Mucosa of descending colon (tissue), 3 donors: ENCODE data around the gene DHRS12. TPM values are rescaled to one million over a fixed set of nuclear protein-coding genes. Genes with fewer than 3 reads are reported as not detected.

Experiments
- ATAC-seq: fragments of 200-7000 bp; cut with Tn5 transposase; one replicate; pipeline ENCODE4 v1.9.1; 2020; ENCODE audit warnings: mild to moderate bottlenecking, moderate library complexity
- DNase-seq, 3 donors: peaks; one replicate each; pipeline ENCODE4 v3.0.0-alpha.2; 2020
- H3K36me3 ChIP-seq: fragments of 200-600 bp; one replicate; pipeline ENCODE4 v1.8.0; 2021; ENCODE audit warnings: low read depth, mild to moderate bottlenecking
- H3K4me1 ChIP-seq: fragments of 200-600 bp; one replicate; pipeline ENCODE4 v1.8.0; 2021; ENCODE audit warnings: low read depth, mild to moderate bottlenecking
- H3K4me3 ChIP-seq: fragments of 200-600 bp; one replicate; pipeline ENCODE4 v1.8.0; 2021; ENCODE audit warnings: mild to moderate bottlenecking
- H3K9me3 ChIP-seq: fragments of 200-600 bp; one replicate; pipeline ENCODE4 v1.8.0; 2021; ENCODE audit warnings: mild to moderate bottlenecking
- CTCF ChIP-seq: fragments of 200-600 bp; IDR thresholded peaks from one replicate; pipeline ENCODE4 v1.8.0; 2022; ENCODE audit warnings: antibody characterized with exemption, mild to moderate bottlenecking
- intact Hi-C, 2 donors: fragments of 100-400 bp; cut with DNase I in 1 of 2; cut with micrococcal nuclease in 1 of 2; formaldehyde crosslinking; loops; one replicate each; pipeline versions ENCODE4 v1.11.0 to v1.11.1; 2022; cut with DNase I, micrococcal nuclease
- total RNA-seq, 3 donors: library from RNA; stranded (reverse); fragmentation: NEBNext Ultra II Directional in 2 of 3; extraction: Animal tissue kit (Norgen Biotek cat#: 25700) in 2 of 3; gene quantifications; one replicate each; pipeline versions ENCODE4 v1.2.1 to v1.2.4, GENCODE V29; 2021 to 2023
- donor health status: DM: no; HTN: no; CAD: no; lungs with moderate emphysema.
- donor health status: DM: no; HTN: no; CAD: no.
- donor health status: DM: no; HTN: yes; CAD: no.

The DHRS12 gene
- total RNA-seq, 3 donors from 2014 or later: 11.8 to 15.1 (median 14.1) TPM

DNA sequence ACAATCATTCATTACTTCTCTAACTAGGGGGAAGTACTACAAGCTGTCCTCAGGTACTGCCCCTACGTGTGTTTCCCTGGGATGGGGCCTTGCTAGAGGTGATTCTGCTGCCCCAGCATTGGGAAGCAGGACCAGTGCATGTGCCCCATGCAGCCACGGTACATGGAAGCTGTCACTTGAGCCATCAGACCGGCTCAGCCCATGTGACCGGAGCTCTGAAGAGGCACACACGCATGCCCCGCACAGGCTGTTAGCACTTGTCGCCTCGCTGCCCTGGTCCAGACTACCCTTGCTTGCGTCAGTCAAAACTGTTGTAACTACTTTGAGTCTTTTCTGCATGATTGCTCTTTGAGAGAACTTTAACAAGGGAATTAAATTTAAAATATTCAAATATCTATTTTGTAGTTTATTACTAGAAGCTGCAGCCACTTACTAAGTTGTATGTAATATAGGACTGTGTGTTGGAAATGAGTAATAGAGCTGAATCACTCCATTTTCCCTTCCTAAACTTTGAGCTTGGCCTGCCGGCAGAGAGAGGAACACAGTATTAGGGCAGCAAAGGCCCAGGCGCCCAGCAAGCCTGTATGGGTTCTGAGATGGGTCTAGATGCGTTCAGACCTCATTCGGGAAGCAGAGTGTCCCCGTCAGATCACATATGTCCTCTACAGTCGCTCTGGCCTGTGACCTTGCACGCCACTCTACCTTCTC is 42.2 kb downstream of the DHRS12 start:
- H3K4me3 ChIP-seq: no peak overlapping the region
- ATAC-seq: no peak
- DNase-seq: no peak
- no peak for TF ChIP-seq CTCF
- H3K9me3 ChIP-seq: no peaks in the 10 kb centered on the region
- H3K36me3 ChIP-seq: no peaks in the 10 kb centered on the region
- H3K4me1 ChIP-seq: peaks cover 11% of the 10 kb centered on the region
- intact Hi-C loops: no loop called here

- intact Hi-C loops: no loop called here
- ATAC-seq (no peak), DNase-seq (no peak)
- Histone ChIP-seq H3K36me3 (no peaks in the 10 kb centered on the region), H3K4me3 (no peak overlapping the region), H3K4me1 (peaks cover 11% of the 10 kb centered on the region), H3K9me3 (no peaks in the 10 kb centered on the region)
- no peak for TF ChIP-seq CTCF
Measured at GRCh38 chr13:51760592-51760991, 43.4 kb downstream of the DHRS12 start.

DNA sequence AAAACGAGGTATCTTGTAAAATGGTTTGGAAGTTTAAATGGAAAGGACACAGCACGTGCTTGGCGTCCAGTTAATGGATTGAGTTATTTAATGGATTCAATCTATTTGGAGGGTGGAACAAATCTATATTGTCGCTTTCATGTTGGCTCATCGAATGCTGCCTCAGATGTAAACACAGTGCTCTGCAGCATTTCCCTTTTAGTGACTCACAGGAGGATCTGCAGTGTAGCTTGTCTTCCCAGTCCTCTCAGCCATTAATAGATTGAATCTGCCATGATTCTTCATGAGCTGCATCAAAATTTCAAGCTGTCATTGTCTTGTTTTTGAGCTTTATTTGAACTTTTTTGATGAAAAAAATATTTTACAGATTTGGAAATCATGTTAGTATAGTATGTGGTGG is 44.7 kb downstream of the DHRS12 start:
- H3K36me3 ChIP-seq: no peaks in the 10 kb centered on the region
- no peak overlapping the region for H3K4me3 ChIP-seq
- H3K4me1 ChIP-seq: peaks cover 3% of the 10 kb centered on the region
- TF ChIP-seq CTCF: no peak
- intact Hi-C loops: no loop called here
- no peak for ATAC-seq
- no peak for DNase-seq
- no peaks in the 10 kb centered on the region for H3K9me3 ChIP-seq

DNA sequence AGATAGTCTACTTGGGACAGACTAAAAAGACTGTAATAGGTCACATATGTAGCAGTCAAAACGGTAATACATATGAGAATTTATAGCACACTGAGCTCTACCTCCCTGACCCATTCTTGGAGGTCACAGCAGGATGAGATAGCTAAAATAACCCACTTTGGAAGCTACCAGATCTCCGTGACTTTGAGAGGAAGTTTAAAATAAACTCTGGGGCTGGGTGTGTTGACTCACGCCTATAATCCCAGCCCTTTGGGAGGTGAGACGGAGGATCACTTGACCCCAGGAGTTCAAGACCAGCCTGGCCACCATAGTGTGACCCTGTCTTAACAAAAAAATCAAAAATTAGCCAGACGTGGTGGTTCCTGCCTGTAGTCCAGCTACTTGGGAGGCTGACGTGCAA is 45.3 kb downstream of the DHRS12 start:
- DNase-seq (no peak), ATAC-seq (no peak)
- no peak for TF ChIP-seq CTCF
- no peaks in the 10 kb centered on the region for H3K36me3 ChIP-seq
- H3K9me3 ChIP-seq: no peaks in the 10 kb centered on the region
- no peak overlapping the region for H3K4me3 ChIP-seq
- no peaks in the 10 kb centered on the region for H3K4me1 ChIP-seq
- intact Hi-C loops: no loop called here

- H3K4me1 ChIP-seq: no peaks in the 10 kb centered on the region
- ATAC-seq (no peak), DNase-seq (no peak)
- no peaks in the 10 kb centered on the region for H3K9me3 ChIP-seq
- intact Hi-C loops: no loop called here
- H3K4me3 ChIP-seq: no peak overlapping the region
- H3K36me3 ChIP-seq: no peaks in the 10 kb centered on the region
- TF ChIP-seq CTCF: no peak
Measured at GRCh38 chr13:51756651-51757050, 47.3 kb downstream of the DHRS12 start.
